Endothelial cell of hepatic sinusoid (primary cell): Measurements from ENCODE around the gene GRHPR.

Experiments
- in situ Hi-C: cut with HindIII; loops from 2 replicates; pipeline ENCODE4 v1.10.0; 2017; ENCODE audit warnings: low sequenced_read_pairs

The GRHPR gene

DNA sequence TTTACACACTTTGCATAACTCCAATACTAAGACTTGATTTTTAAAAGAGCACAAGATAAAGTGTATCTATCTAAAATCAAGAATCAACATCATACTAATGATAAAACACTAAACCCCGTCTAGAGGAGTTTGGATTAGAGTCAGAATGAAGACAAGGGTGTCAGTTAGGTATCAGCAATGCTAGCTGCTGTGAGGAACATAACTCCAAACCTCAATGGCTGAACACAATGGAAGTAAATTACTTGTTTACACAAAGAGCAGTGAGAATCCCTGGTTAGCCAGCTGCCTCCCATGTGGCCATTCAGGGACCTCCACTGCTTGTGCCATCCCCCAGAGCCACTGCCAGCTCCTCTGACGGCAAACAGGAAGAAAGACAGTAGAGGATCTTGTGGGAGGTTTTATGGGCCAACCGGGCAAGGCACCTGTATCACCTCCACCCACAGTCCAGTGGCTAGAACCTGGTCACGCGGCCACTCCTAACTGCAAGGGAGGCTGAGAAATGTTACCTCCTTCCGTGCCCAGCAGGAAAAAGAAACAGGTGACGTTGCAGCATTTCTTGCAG lies 24.0 kb upstream of the GRHPR start:
- in situ Hi-C loops: no loop called here

DNA sequence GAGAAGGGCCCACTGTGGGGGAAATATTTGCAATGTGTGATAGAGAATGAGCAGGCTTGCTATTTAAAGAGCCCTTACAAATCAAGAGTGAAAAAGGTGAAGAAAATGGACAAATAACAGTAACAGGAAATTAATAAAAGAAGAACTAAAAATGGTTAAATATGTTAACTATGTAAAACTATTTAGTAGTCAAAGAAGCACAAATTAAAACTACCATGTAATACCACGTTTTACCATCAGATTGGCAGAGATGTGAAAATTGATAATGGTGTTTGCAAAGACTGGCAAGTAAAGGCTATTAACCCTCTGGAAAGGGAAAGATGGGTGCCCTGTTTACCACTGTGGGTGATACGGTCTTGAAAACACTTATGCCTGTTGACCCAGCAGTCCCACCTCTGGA lies 23.2 kb upstream of the GRHPR start:
- in situ Hi-C loops: no loop called here

DNA sequence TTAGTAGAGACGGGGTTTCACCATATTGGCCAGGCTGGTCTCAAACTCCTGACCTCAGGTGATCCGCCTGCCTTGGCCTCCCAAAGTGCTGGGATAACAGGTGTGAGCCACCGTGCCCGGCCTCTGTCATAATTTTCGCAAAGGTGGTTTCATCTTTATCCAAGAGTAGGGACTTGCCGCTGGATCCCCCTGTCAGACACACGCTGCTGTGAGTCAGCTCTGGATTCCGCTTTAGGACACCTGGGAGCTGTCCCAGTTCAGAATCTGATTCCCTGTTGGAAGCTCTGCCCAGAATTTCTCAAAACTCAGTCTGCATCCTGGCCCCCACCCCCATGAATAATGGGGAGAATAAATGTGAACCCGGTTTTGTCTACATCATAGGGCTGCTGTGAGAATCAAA lies 17.9 kb upstream of the GRHPR start:
- in situ Hi-C loops: loop anchor here (10.0 kb wide), 1 partner anchor 520 kb away; no protein-coding TSS in a partner anchor

DNA sequence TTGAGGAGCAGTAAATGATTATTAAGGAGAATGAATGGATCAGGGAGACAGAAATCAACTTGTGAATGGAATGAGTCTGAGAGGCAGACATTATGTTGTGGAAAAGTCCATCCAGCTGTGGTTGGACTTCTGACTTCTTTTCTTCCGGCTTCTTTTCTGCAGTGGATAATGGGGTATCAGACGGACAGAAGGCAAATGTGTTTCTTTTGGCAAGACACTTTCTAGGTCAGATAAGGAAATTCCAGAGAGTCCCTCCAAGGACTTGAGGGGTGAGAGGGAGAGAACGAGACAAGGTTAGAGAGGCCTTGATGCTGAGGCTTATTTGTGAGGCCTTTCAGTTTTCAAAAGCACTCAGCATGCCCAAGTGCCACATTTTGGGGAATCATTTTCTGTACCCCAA lies 17.1 kb upstream of the GRHPR start:
- in situ Hi-C loops: loop anchor here (5.0 to 10.0 kb wide), 2 partner anchors 43 to 521 kb away; no protein-coding TSS in a partner anchor

DNA sequence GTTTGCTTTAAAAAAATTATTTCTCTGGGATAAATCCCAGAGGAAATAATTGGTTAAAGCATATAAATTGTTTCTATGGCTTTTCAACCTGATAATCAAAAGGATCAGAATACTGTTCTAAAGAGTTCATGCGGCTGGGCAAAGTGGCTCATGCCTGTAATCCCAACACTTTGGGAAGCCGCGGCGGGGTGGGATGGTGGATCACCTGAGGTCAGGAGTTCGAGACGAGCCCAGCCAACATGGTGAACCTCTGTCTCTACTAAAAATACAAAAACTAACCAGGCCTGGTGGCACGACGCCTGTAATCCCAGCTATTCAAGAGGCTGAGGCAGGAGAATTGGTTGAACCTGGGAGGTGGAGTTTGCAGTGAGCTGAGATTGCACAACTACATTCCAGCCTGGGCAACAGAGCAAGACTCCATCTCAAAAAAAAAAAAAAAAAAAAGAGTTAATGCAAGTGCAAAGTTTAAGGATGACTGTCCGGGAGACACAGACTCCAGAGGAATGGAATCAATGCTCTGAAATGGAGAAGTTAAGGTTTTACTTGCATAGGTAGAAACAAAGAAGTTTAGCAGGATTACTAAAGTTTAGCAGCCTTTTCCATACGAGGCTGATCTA lies 16.6 kb upstream of the GRHPR start:
- in situ Hi-C loops: loop anchor here (5.0 to 10.0 kb wide), 2 partner anchors 44 to 521 kb away; no protein-coding TSS in a partner anchor

DNA sequence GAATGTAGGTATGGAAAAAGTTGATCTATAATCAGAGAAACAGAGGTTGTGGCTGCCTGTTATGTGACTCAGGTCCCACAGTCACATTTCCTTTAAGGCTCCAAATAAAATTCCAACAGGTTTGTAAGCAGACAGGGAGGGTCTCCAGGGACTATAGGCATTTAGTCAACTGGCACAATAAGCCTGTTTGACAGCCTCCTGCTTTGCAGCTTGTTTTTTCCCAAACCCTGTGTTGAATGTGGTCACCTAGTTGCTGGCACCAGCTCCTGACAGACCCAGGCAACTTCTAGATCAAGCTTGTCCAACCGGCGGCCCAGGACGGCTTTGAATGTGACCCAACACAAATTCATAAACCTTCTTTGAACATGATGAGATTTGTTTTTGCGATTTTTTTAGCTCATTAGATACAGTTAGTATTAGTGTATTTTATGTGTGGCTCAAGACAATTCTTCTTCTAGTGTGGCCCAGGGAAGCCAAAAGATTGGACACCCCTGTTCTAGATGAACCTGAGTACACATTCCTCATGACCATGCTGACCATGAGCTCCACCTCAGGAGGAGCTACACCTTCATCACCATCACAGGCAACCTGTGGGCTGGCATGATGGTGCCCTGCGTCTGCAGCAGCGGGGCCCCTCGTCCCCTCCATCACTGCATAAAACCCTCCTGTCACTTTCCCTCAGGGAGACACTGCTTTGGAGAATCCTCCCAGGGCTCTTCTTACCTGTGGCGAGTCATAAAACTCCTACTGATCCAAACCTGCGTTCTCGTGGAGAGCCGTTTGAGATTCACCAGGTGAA lies 15.7 kb upstream of the GRHPR start:
- in situ Hi-C loops: loop anchor here (5.0 to 10.0 kb wide), 2 partner anchors 45 to 522 kb away; no protein-coding TSS in a partner anchor

DNA sequence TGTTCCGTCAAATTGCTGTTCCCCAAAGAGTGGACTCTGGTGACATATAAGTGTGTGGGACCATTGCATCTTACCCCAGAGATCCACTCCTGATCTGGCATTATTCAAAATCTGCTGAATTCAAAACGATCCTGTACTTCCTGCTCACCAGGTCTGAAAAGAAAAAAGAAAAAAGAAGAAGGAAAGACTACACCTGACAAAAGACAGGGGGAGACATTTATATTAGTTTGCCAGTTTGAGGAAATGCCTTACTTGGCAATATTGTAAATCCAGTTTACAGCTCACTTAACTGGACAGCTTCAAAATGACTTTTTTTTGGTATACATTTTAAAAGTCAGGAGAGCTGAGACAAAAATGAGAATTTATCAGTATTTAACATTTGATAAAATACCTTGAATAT lies 15.0 kb upstream of the GRHPR start:
- in situ Hi-C loops: loop anchor here (5.0 to 10.0 kb wide), 2 partner anchors 45 to 523 kb away; no protein-coding TSS in a partner anchor

DNA sequence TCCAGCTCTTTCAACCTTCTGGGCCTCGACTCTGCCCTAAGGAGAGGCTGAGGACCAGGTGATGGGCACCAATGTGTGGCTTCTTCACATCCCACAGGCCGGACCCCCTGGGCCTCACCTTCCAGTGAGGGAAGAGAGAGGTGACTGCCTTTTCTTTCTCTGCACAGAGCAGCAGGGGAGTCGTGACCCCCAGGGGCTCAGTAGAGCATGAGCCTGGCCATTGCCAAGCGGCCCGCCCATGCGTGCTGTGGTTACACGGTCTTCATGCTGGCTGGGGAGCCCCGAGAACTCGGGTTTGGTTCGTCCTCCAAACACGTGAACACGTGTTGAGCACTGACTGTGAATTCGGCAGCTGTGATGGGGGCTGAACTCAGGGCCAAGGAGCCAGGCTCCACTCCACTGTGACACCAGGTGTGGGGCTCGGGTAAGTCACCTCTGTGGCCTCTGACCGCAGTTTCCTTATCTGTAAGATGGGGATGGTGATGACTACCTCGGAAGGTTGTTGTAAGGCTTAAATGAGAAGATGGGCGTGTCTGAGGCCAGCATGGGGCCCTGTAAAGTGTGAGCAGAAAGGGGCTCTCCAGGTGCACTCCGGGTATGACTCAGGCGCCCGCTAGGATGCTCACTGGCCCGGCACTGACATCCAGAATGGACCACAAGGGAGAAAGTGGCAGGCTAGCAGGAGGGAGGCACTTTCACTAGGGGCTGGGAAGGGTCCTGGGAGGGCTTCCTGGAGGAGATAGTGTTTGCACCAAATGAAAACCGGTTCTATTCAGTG lies 13.4 kb upstream of the GRHPR start:
- in situ Hi-C loops: loop anchor here (5.0 to 10.0 kb wide), 2 partner anchors 47 to 524 kb away; no protein-coding TSS in a partner anchor

DNA sequence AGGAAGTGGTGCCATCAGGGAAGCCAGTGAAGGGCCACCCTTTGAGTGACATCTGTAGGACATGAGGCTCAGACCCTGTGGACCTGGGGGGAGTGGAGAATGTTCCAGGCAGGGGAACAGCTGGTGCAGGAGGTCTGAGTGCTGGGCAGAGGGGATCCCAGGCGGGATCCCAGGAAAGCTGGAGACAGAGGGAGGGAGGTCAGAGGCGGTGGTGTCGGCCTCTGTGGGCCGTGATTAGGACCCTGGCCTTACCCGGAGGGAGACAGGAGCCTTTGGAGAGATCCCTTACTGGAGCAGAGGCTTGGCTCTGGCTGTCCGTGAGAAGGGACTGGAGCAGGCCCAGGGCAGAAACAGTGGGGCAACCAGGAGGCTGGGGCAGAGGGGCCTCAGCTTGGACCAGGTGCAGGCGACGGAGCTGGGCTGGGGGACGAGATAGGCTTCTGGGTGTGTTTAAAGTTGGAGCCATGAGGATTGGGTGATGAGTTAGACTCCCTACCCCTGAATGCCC lies 12.1 kb upstream of the GRHPR start:
- in situ Hi-C loops: no loop called here

DNA sequence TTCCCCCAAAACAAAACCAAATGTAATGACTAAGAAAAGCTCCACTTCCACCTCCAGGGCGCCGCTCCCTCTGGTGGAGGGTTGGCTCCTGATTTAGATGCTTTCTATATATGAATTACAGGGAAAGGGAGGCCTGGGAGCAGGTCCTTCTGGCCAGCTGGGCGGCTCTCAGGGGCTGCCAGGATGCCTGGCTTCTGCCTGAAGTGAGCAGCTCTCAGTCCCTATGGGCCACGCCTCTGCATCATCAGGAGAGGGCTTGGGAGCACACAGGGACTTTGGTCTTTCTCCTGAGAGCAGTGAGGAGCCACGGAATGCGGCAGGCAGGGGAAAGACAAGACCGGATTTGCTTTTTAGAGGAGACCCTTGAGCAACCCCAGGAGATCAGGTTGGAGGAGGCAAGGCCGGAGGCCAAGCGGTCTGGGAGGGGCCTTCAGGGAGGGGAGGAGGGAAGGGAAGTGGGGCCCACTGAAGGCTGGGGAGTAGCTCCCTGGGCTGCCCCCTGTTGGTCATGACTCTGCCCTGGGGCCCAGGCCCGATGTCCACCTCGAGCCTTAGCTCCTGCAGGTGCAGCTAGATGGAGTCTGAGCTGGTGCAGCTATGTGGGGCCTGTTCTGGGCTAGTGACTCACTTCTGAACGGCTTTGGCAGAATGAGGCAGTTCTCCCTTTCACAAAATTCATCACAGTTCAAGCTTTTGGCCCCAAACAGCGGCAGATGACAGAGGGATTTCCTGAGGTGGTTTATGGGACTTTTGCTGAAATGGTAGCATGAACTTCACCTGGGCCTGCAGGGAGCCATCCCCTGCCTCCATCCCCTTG lies 11.3 kb upstream of the GRHPR start:
- in situ Hi-C loops: no loop called here

DNA sequence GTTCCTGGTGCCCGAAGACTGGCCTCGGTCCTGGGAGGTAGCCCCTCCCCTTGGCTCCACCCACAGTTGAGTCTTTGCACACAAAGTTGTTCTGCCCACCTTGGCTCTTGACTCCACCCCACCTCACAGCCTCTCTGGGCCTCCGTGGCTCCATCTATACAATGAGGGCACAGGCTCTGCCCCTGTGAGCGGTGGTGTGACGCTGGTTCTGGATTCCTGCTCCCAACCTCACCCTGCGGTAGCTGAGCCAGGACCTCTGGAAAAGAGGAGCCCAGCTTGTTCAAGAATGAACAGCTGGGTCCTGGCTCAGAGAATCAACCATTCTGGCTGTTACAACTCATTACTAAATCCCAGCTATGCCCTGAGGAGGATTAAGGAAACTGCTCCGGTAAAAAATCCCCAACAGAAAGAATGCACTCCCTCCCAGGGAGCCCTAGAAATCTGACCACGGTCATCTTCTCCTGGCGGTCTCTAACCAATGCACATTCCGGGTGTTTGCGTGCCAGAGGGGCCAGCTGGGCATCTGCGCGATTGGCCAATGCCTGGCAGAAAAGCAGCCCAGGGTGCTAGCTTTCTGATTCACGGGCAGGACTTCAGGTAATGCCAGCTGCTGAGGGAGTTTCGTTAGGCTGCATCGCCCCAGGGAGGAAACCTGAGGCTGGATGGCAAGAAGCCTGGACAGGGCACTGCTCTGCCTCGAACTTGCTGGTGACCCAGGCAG lies 9.9 kb upstream of the GRHPR start:
- in situ Hi-C loops: no loop called here

DNA sequence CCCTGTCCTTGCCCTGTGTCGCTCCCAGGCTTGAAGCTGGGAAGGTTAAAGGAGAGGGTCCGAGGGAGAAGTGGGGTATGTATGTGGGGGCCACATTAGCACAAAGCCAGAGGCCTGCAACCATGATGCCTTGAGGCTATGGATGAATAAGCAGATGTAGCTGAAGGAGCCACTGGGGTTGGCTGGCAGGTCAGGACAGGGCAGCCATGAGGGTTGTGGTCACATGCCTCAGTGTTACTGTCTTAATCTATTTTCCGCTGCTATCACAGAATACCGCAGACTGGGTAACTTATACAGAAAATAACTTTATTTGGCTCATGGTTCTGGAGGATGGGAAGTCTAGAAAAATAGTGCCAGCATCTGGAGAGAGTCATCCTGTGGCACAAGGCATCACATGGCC lies 9.2 kb upstream of the GRHPR start:
- in situ Hi-C loops: no loop called here

DNA sequence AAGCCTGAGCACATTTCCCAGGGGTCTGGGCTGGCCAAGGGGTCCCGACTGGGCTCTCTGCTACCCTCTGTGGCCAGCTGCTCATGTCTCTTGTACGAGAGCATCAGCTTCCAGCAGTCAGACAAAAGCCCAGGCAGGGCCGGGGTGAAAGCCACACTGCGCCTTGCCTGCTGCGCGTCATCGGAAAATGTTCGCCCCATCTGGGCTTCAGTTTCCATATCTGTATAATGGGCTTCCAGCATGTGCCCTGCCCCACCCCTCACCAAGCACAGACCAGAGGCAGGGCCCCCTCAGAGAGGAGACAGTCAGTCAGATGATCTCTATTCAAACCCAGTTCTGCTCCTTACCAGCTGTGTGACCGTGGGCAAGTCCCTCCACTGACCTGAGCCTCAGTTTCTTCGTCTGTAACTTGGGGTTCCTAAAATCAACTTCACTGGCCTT lies 8.0 kb upstream of the GRHPR start:
- in situ Hi-C loops: no loop called here

DNA sequence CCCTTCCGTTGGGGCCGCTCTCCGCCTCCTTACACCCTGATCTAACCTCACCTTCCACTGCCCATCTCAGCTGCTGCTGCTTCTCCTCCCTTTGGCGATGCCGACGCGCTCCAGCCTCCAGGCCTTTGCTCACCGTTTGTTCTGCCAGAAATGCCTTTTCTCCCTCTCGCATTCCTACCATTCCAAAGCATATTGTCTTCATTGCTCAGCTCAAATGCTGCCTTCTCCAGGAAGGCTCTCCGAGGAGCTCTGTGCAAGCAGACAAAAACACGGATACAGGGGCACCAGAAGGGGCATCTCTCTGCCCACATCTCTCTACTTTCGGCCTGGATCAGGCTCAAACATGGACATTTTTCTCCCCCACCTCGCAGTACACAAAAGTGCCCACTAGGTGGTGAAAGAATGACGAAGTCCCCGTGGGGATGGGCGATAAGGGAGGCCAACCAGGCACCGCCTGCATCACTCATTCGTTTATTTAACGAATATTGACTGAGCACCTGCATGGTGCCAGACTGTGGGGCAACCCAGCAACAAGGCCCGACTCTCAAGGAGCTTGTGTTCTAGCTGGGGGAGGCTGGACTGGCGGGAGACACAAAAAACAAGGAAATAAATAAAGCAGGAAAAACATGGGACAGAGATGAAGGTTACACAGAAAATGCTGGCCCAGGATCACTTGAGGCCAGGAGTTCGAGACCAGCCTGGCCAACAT lies 7.3 kb upstream of the GRHPR start:
- in situ Hi-C loops: no loop called here

DNA sequence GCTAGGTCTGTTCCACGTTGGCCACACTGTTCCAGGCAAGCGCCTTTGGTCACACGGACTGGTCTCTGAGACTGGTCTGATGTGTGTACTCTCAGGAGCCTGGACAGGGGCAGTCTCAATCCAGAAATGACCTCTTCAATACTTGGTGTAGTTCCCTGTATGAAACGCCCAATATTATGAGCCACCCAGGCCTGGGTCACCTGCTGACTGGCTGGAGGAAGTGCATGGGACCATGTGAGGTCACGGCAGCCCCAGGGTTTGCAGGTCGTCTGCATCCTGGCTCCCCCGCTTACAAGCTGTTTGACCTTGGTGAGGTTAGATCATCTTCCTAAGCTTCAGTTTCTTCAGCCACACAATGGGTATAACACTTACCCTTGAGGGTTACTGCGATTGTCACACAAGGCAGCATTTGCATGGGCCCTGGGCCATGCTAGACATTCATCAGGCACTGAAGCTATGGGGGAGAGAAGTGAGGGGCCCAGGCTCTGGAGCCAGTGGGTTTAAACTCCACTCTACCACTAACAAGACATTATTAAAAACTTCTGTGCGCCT lies 5.2 kb upstream of the GRHPR start:
- in situ Hi-C loops: no loop called here

DNA sequence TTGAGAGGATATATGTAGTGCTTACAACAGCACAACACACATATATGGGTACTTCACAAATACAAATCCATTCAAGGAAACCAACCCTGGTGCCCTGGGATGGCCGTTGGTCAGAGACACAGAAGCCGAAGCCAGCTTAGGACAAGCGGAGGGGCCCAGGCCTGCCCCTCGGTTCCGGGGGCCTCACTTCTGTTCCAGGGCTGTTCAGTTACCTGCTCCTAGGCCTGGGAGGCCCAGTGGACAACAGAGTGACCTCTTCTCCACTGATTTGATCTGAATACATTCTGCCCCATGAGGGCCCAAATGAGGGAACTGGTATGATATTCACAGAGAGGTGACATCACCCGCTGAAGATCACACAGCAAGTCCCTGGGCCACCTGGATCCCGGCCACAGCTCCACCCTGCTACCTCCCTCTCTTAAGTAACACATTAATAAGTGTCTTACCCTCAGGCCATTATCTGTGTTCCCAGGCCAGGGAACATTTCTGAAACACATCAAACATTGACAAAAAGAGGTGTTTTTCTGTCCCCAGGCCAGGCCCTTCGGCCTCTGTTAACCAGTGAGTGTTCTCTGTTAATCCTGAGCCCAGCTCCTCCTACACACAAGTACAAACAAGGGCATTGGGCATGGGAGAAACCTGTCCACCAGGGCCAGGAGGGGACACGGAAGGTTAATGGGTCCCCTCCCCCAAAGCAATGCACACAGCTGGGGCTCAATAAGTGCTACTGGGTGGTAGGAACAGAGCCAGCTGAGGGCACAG lies 4.5 kb upstream of the GRHPR start:
- in situ Hi-C loops: no loop called here

DNA sequence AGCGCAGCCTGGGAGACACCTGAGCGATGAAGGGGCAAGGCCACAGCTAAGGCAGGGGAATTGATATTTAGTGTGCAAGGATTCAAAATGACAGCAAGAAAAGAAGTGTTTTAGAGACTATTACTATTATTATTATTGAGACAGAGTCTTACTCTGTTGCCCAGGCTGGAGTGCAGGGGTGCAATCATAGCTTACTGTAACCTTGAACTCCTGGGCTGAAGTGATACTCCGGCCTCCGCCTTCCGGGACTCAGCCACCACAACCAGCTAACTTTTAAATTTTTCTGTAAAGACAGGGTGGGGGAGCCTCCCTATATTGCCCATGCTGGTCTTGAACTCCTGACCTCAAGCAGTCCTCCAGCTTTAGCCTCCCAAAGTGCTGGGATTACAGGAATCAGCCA lies 3.3 kb upstream of the GRHPR start:
- in situ Hi-C loops: no loop called here
